ENCODE data around the gene SH3PXD2A. TPM values are rescaled to one million over a fixed set of nuclear protein-coding genes. Genes with fewer than 3 reads are reported as not detected.

The SH3PXD2A gene
- total and polyA plus RNA-seq, 9 of the 15 experiments (the other 6 are each of a cell fraction or from before 2014, with no cell fraction given): 0.41 to 9.3 (median 2.5) TPM

- TF ChIP-seq ZNF3 (CRISPR knock-in tag; IDR thresholded peaks at IDR 0.05): no peak
- TF ChIP-seq CC2D1A (IDR thresholded peaks at IDR 0.05): peak; percentile 82; the same call in 1 of the 2 replicates
- peak; percentile 38; the same call in 1 of the 2 replicates for TF ChIP-seq ZNF76 (CRISPR knock-in tag; IDR thresholded peaks at IDR 0.05; ENCODE audit: borderline replicate concordance)
- TF ChIP-seq JUN (IDR thresholded peaks at IDR 0.05; ENCODE audit: borderline replicate concordance, low read depth, low read length): no peak
- no peak for TF ChIP-seq JUN (CRISPR knock-in tag; IDR thresholded peaks at IDR 0.05; ENCODE audit: borderline replicate concordance)
- no peak for TF ChIP-seq ZNF518B (CRISPR knock-in tag; IDR thresholded peaks at IDR 0.05)
- no peak for TF ChIP-seq TAF7 (tag; IDR thresholded peaks at IDR 0.05)
- TF ChIP-seq CCNT2 (IDR thresholded peaks at IDR 0.05; ENCODE audit: borderline replicate concordance, extremely low read depth, insufficient read length, low read depth, low read length): peak; percentile 95
- no peak for TF ChIP-seq OTX1 (CRISPR knock-in tag; IDR thresholded peaks at IDR 0.05)
- TF ChIP-seq U2AF2 (optimal IDR thresholded peaks at IDR 0.05; ENCODE audit: low read depth, low read length): no peak
- no peak for TF ChIP-seq PRDM10 (IDR thresholded peaks at IDR 0.05; ENCODE audit: partially characterized antibody)
- TF ChIP-seq PTTG1 (tag; IDR thresholded peaks at IDR 0.05; ENCODE audit: low read depth): no peak
- no peak for TF ChIP-seq ILF3 (IDR thresholded peaks at IDR 0.05; ENCODE audit: borderline replicate concordance)
- no peak for TF ChIP-seq MAFK (IDR thresholded peaks at IDR 0.05; ENCODE audit: low read length)
- peak; percentile 72 for TF ChIP-seq ZKSCAN1 (IDR thresholded peaks at IDR 0.05; ENCODE audit: low read depth, low read length)
- TF ChIP-seq ZFP30 (CRISPR knock-in tag; IDR thresholded peaks at IDR 0.05; ENCODE audit: borderline replicate concordance): no peak
- TF ChIP-seq PML (IDR thresholded peaks at IDR 0.05; ENCODE audit: low read length): peak; percentile 90
- TF ChIP-seq E2F5 (CRISPR knock-in tag; IDR thresholded peaks at IDR 0.05): no peak
- no peak for TF ChIP-seq ZNF695 (CRISPR knock-in tag; IDR thresholded peaks at IDR 0.05)
These were observed 236.6 kb downstream of the SH3PXD2A start (continued) for GRCh38 chr10:103618575-103619423.

Measured in K562 (cell line).